H1 (cell line): ENCODE data around the gene APOL5. TPM values are rescaled to one million over a fixed set of nuclear protein-coding genes. Genes with fewer than 3 reads are reported as not detected.

Source experiments
- CTCF ChIA-PET: fragments of 300-600 bp; sonication (Branson Sonifier 250); formaldehyde crosslinking; loops from one replicate; lab custom pipeline; 2021; ENCODE audit not compliant: partially characterized antibody; lab: Charles Lee
- POLR2A ChIA-PET: fragments of 300-600 bp; sonication (Branson Sonifier 250); formaldehyde crosslinking; loops from one replicate; lab custom pipeline; 2021; ENCODE audit warnings: inconsistent platforms; ENCODE audit not compliant: partially characterized antibody; lab: Charles Lee
- DNase-seq, 2 experiments: peaks; one replicate each; pipeline versions ENCODE4 v3.0.0 to v3.0.0-alpha.2; 2010 to 2022; ENCODE audit warnings: low spot score in 2 of 2, low read depth in 1 of 2, mixed read lengths in 1 of 2
- FAIRE-seq: peaks from 2 replicates; lab custom pipeline; 2011; peaks lifted over from hg19 to GRCh38; lab: Jason Lieb, UNC
- H2AFZ ChIP-seq: 2 replicates; pipeline ENCODE4 v1.8.1; 2012; ENCODE audit warnings: low read length, inconsistent platforms
- H2AK5ac ChIP-seq: 2 replicates; pipeline ENCODE4 v1.6.1; 2013; ENCODE audit warnings: low read depth, low read length
- H2BK120ac ChIP-seq: replicated peaks from 2 replicates; pipeline ENCODE3; 2013; ENCODE audit warnings: low read depth, low read length, inconsistent platforms
- H2BK12ac ChIP-seq: 2 replicates; pipeline ENCODE4 v1.6.1; 2013; ENCODE audit warnings: low read depth, low read length
- H2BK15ac ChIP-seq: 2 replicates; pipeline ENCODE4 v1.6.1; 2013; ENCODE audit warnings: low read length
- H2BK20ac ChIP-seq: 2 replicates; pipeline ENCODE4 v1.6.1; 2013; ENCODE audit warnings: low read length
- H2BK5ac ChIP-seq: 2 replicates; pipeline ENCODE4 v1.6.1; 2013; ENCODE audit warnings: low read depth, low read length
- H3K14ac ChIP-seq: 2 replicates; pipeline ENCODE4 v1.6.1; 2013; ENCODE audit warnings: inconsistent platforms; ENCODE audit not compliant: insufficient read length
- H3K18ac ChIP-seq: 2 replicates; pipeline ENCODE4 v1.6.1; 2013; ENCODE audit warnings: low read length; ENCODE audit errors: extremely low read depth
- H3K23ac ChIP-seq: 2 replicates; pipeline ENCODE4 v1.6.1; 2013; ENCODE audit warnings: inconsistent platforms; ENCODE audit not compliant: insufficient read length
- H3K23me2 ChIP-seq: 2 replicates; pipeline ENCODE4 v1.6.1; 2013; ENCODE audit warnings: low read depth, low read length
- H3K27ac ChIP-seq: 2 replicates; pipeline ENCODE4 v1.6.1; 2011; ENCODE audit warnings: low read depth, low read length, inconsistent platforms
- H3K27me3 ChIP-seq, 4 experiments: replicated peaks in 1 of 4; 1 replicate in 1 of 4; 2 replicates in 3 of 4; pipeline versions ENCODE4 v1.6.1 to v1.8.1; 2011 to 2013; ENCODE audit warnings: low read length in 3 of 4, mild to moderate bottlenecking in 3 of 4, inconsistent platforms in 2 of 4, mixed read lengths in 2 of 4, moderate library complexity in 1 of 4; ENCODE audit not compliant: control insufficient read depth in 3 of 4, insufficient read depth in 3 of 4; ENCODE audit errors: extremely low read depth in 1 of 4
- H3K36me3 ChIP-seq, 4 experiments: 2 replicates each; pipeline versions ENCODE4 v1.6.1 to v1.8.1; 2011 to 2013; ENCODE audit warnings: mild to moderate bottlenecking in 4 of 4, low read length in 3 of 4, moderate library complexity in 2 of 4, control low read depth in 1 of 4, inconsistent platforms in 1 of 4; ENCODE audit not compliant: insufficient read depth in 4 of 4, control insufficient read depth in 2 of 4
- H3K4ac ChIP-seq: replicated peaks from 2 replicates; pipeline ENCODE3; 2013; ENCODE audit warnings: low read length, low read depth, mixed read lengths, inconsistent platforms; ENCODE audit not compliant: insufficient read length
- H3K4me1 ChIP-seq, 4 experiments: replicated peaks in 1 of 4; 1 replicate in 1 of 4; 2 replicates in 3 of 4; pipeline versions ENCODE4 v1.6.1 to v1.8.1; 2011 to 2013; ENCODE audit warnings: low read length in 3 of 4, inconsistent platforms in 2 of 4, mixed read lengths in 1 of 4; ENCODE audit not compliant: insufficient read depth in 4 of 4, control insufficient read depth in 3 of 4
- H3K4me2 ChIP-seq, 2 experiments: 2 replicates each; pipeline versions ENCODE4 v1.6.1 to v1.8.1; 2011 to 2013; ENCODE audit warnings: low read depth in 2 of 2, low read length in 2 of 2, control low read depth in 1 of 2, inconsistent platforms in 1 of 2, mild to moderate bottlenecking in 1 of 2; ENCODE audit not compliant: insufficient read depth in 1 of 2
- H3K4me3 ChIP-seq, 4 experiments: fragments of 200-600, 300-600 bp in 1 of 4; sonication (generic), shearing (Covaris generic), sonication (Bioruptor Twin) in 1 of 4; 2 replicates each; pipeline versions ENCODE4 v1.5.1 to v1.8.1; 2011 to 2016; ENCODE audit warnings: low read length in 4 of 4, low read depth in 3 of 4, control low read depth in 2 of 4, inconsistent platforms in 2 of 4, mild to moderate bottlenecking in 2 of 4, mixed read lengths in 1 of 4, moderate library complexity in 1 of 4; ENCODE audit not compliant: insufficient read depth in 2 of 4; ENCODE audit errors: extremely low read depth in 1 of 4
- H3K56ac ChIP-seq: replicated peaks from 2 replicates; pipeline ENCODE3; 2013; ENCODE audit warnings: low read depth, mild to moderate bottlenecking, mixed read lengths, low read length, inconsistent platforms; ENCODE audit not compliant: insufficient read length
- H3K79me1 ChIP-seq: 2 replicates; pipeline ENCODE4 v1.6.1; 2013; ENCODE audit warnings: low read depth, low read length, control low read depth
- H3K79me2 ChIP-seq, 2 experiments: 2 replicates each; pipeline versions ENCODE4 v1.6.1 to v1.8.1; 2012 to 2013; ENCODE audit warnings: low read length in 2 of 2, mild to moderate bottlenecking in 2 of 2, inconsistent platforms in 1 of 2; ENCODE audit not compliant: insufficient read depth in 2 of 2, control insufficient read depth in 1 of 2
- H3K9ac ChIP-seq, 4 experiments: replicated peaks in 1 of 4; 1 replicate in 1 of 4; 2 replicates in 3 of 4; pipeline versions ENCODE4 v1.6.1 to v1.8.1; 2011 to 2013; ENCODE audit warnings: low read depth in 3 of 4, low read length in 3 of 4, control low read depth in 2 of 4, mild to moderate bottlenecking in 2 of 4, moderate library complexity in 2 of 4, inconsistent platforms in 1 of 4; ENCODE audit errors: extremely low read depth in 1 of 4
- H3K9me3 ChIP-seq, 2 experiments: 2 replicates each; pipeline versions ENCODE4 v1.6.1 to v1.8.1; 2012 to 2013; ENCODE audit warnings: mild to moderate bottlenecking in 2 of 2, moderate library complexity in 2 of 2, control low read depth in 1 of 2, inconsistent platforms in 1 of 2, low read depth in 1 of 2, low read length in 1 of 2, mixed read lengths in 1 of 2; ENCODE audit not compliant: insufficient read depth in 2 of 2
- H4K20me1 ChIP-seq, 2 experiments: replicated peaks in 1 of 2; 2 replicates each; pipeline versions ENCODE3 to v1.8.1; 2011 to 2013; ENCODE audit warnings: inconsistent platforms in 2 of 2, low read length in 2 of 2, mild to moderate bottlenecking in 1 of 2; ENCODE audit not compliant: insufficient read depth in 2 of 2, control insufficient read depth in 1 of 2
- H4K5ac ChIP-seq: 2 replicates; pipeline ENCODE4 v1.6.1; 2013; ENCODE audit warnings: low read length, low read depth, mixed read lengths, inconsistent platforms; ENCODE audit not compliant: insufficient read length
- H4K8ac ChIP-seq: 2 replicates; pipeline ENCODE4 v1.8.0; 2013; ENCODE audit warnings: mild to moderate bottlenecking, moderate library complexity, low read length, inconsistent platforms; ENCODE audit not compliant: insufficient read depth; ENCODE audit errors: extremely low read depth
- H4K91ac ChIP-seq: replicated peaks from 2 replicates; pipeline ENCODE3; 2013; ENCODE audit warnings: low read length, mixed read lengths, inconsistent platforms; ENCODE audit not compliant: insufficient read length
- E2F6 ChIP-seq: IDR thresholded peaks from 2 replicates; pipeline ENCODE4 v1.6.1; 2012; ENCODE audit warnings: inconsistent platforms
- NRF1 ChIP-seq: IDR thresholded peaks from 2 replicates; pipeline ENCODE4 v1.6.1; 2011; ENCODE audit warnings: mild to moderate bottlenecking, low read depth, low read length, improper control_type of control experiment
- SAP30 ChIP-seq: fragments of 300-600 bp; sonication (generic); IDR thresholded peaks from 2 replicates; pipeline ENCODE4 v1.7.1; 2012; ENCODE audit warnings: low read length, moderate library complexity, mild to moderate bottlenecking, inconsistent platforms; ENCODE audit not compliant: insufficient read depth, insufficient replicate concordance
- SIX5 ChIP-seq: IDR thresholded peaks from 2 replicates; pipeline ENCODE4 v1.6.1; 2011; ENCODE audit warnings: mild to moderate bottlenecking, low read depth, low read length
- TCF12 ChIP-seq: IDR thresholded peaks from 2 replicates; pipeline ENCODE4 v1.6.1; 2011; ENCODE audit warnings: low read depth, mild to moderate bottlenecking, low read length
- TEAD4 ChIP-seq: IDR thresholded peaks from 2 replicates; pipeline ENCODE4 v1.6.1; 2012; ENCODE audit warnings: low read depth, low read length, inconsistent platforms, mixed read lengths
- YY1 ChIP-seq: IDR thresholded peaks from 2 replicates; pipeline ENCODE4 v1.6.1; 2011; ENCODE audit warnings: low read depth, mild to moderate bottlenecking, low read length
- WGBS, 2 experiments: shearing (Covaris generic) in 1 of 2; methylation state at CpG; one replicate each; pipeline versions ENCODE4 v1.1.6 to v1.1.7; 2013 to 2015; ENCODE audit warnings: low lambda C conversion rate in 2 of 2, mixed read lengths in 2 of 2, inconsistent platforms in 1 of 2, low coverage in 1 of 2, missing lambda C conversion rate in 1 of 2; ENCODE audit not compliant: insufficient replicate concordance in 2 of 2, insufficient coverage in 1 of 2, insufficient read length in 1 of 2; ENCODE audit errors: extremely low coverage in 1 of 2, missing lambda C conversion rate in 1 of 2; 5-methylcytosine and 5-hydroxymethylcytosine counted together
- polyA plus RNA-seq, 7 experiments: library from polyadenylated mRNA; depleted of rRNA in 3 of 7; stranded (reverse) in 5 of 7; unstranded in 2 of 7; fragments of >200 nt in 5 of 7; fragments of 200-250 nt in 2 of 7; gene quantifications; 1 replicate in 5 of 7; 2 replicates in 1 of 7; 4 replicates in 1 of 7; pipeline versions ENCODE4 v1.2.1 to v1.2.3, GENCODE V29; 2011 to 2013; ENCODE audit warnings: missing spikeins in 2 of 7, mixed read lengths in 2 of 7
- total RNA-seq: library from RNA; stranded (reverse); fragmentation: NEBNext Ultra II Directional; extraction: Animal tissue kit (Norgen Biotek cat#: 25700); gene quantifications from 2 replicates; pipeline ENCODE4 v1.2.1, GENCODE V29; 2021

The APOL5 gene
- total and polyA plus RNA-seq, 2 of the 8 experiments (the other 6 are each of a cell fraction or from before 2014, with no cell fraction given): not detected

GRCh38 chr22:35688913-35689675, 28.6 kb upstream of the APOL5 start:
- ChIA-PET POLR2A (no interaction called here), CTCF (interaction anchor here (1.2 kb wide), 1 partner anchor 62 kb away, joined by 6 read pairs; no protein-coding TSS in a partner anchor)
- H3K9ac ChIP-seq: no peak overlapping the region
- FAIRE-seq (no peak), DNase-seq (peak in 1 of 2 experiments; percentile 24)
- no peak overlapping the region for H3K4me3 ChIP-seq
- H4K8ac ChIP-seq: no peak overlapping the region
- no peak overlapping the region for H2BK5ac ChIP-seq
- no peak overlapping the region for H3K56ac ChIP-seq
- H3K9me3 ChIP-seq: no peaks in the 10 kb centered on the region
- H3K14ac ChIP-seq: no peak overlapping the region
- no peaks in the 10 kb centered on the region for H3K79me2 ChIP-seq
- H2AK5ac ChIP-seq: no peak overlapping the region
- 86% methylated on average over 10 of the region's 10 CpGs; no CpG with 5 or more reads in 1 of the 2 experiments for WGBS, 2 experiments
- no peak overlapping the region for H3K4ac ChIP-seq
- no peak overlapping the region for H3K4me2 ChIP-seq
- no peak overlapping the region for H2AFZ ChIP-seq
- H3K4me1 ChIP-seq: no peaks in the 10 kb centered on the region
- H4K5ac ChIP-seq: no peak overlapping the region
- H3K18ac ChIP-seq: no peak overlapping the region
- no peaks in the 10 kb centered on the region for H3K27me3 ChIP-seq
- H2BK15ac ChIP-seq: no peak overlapping the region
- no peaks in the 10 kb centered on the region for H3K79me1 ChIP-seq
- H3K36me3 ChIP-seq: no peaks in the 10 kb centered on the region
- no peak overlapping the region for H2BK120ac ChIP-seq
- no peaks in the 10 kb centered on the region for H4K20me1 ChIP-seq
- H2BK20ac ChIP-seq: no peak overlapping the region
- H3K23ac ChIP-seq: no peak overlapping the region
- H2BK12ac ChIP-seq: no peak overlapping the region
- no peak overlapping the region for H3K27ac ChIP-seq
- H4K91ac ChIP-seq: no peak overlapping the region
- TF ChIP-seq YY1 (no peak), TEAD4 (no peak), SAP30 (no peak), E2F6 (no peak), SIX5 (no peak), NRF1 (no peak), TCF12 (no peak)
- H3K23me2 ChIP-seq: no peaks in the 10 kb centered on the region
